Measurements from ENCODE around the gene ALDH1A2. TPM values are rescaled to one million over a fixed set of nuclear protein-coding genes. Genes with fewer than 3 reads are reported as not detected.
"Not testable (repeated sequence)": the region's sequence is repeated elsewhere in the genome, so short reads cannot be mapped to it uniquely, and the experiment has no call there.

ALDH1A2 gene
- total and polyA plus RNA-seq, 4 donors, result 23.4 to 78.6 (median 26.2) TPM

- no peak overlapping the region for H3K4me3 ChIP-seq (ENCODE audit: low read depth, low read length)
- no peaks in the 10 kb centered on the region for H3K27me3 ChIP-seq (ENCODE audit: control insufficient read depth, insufficient read depth, low read length)
- H3K27ac ChIP-seq (ENCODE audit: low read depth, low read length), result no peak overlapping the region
- no peaks in the 10 kb centered on the region for H3K4me1 ChIP-seq (ENCODE audit: control insufficient read depth, insufficient read depth, low read length)
- no peaks in the 10 kb centered on the region for H3K9me3 ChIP-seq (ENCODE audit: control insufficient read depth, insufficient read depth, low read length)
- DNase-seq (ENCODE audit: low read depth in 4 of 6, low spot score in 6 of 6), result peak in 2 of 6 donors; percentile 28 to 73
- 35% methylated on average over 2 of the region's 2 CpGs for WGBS (ENCODE audit: insufficient coverage)
- H3K36me3 ChIP-seq (ENCODE audit: control insufficient read depth, insufficient read depth, low read length), result no peaks in the 10 kb centered on the region
These were observed 27.0 kb downstream of the ALDH1A2 start for GRCh38 chr15:58038426-58039078.

GRCh38 chr15:58037723-58038301 lies 27.7 kb downstream of the ALDH1A2 start:
- no peaks in the 10 kb centered on the region for H3K27me3 ChIP-seq (ENCODE audit: control insufficient read depth, insufficient read depth, low read length)
- H3K27ac ChIP-seq (ENCODE audit: low read depth, low read length), result no peak overlapping the region
- WGBS (ENCODE audit: insufficient coverage), result 62% methylated on average over 2 of the region's 2 CpGs
- DNase-seq (ENCODE audit: low read depth in 4 of 6, low spot score in 6 of 6), result no peak
- H3K36me3 ChIP-seq (ENCODE audit: control insufficient read depth, insufficient read depth, low read length), result no peaks in the 10 kb centered on the region
- no peak overlapping the region for H3K4me3 ChIP-seq (ENCODE audit: low read depth, low read length)
- H3K4me1 ChIP-seq (ENCODE audit: control insufficient read depth, insufficient read depth, low read length), result no peaks in the 10 kb centered on the region
- no peaks in the 10 kb centered on the region for H3K9me3 ChIP-seq (ENCODE audit: control insufficient read depth, insufficient read depth, low read length)

DNA sequence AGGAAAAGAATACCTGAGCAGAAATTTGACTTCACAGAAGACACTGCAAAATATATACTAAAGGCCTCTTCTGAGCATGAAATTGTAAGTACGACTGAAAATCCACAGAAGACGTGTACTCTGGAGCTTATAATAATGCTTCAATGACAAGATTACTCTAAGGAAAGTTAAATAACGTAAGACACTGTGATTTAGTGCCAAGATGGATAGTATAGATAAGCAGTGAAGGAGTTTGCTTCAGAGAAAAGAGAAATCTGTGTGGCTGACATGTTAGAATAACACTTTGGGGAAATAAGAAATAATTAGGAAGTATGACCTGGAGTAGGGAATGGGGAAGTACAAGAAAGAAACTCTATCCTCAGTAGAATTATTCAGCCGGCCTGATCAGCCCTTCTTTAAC lies 28.9 kb downstream of the ALDH1A2 start:
- no peaks in the 10 kb centered on the region for H3K36me3 ChIP-seq (ENCODE audit: control insufficient read depth, insufficient read depth, low read length)
- no peak overlapping the region for H3K4me3 ChIP-seq (ENCODE audit: low read depth, low read length)
- no peak for DNase-seq (ENCODE audit: low read depth in 4 of 6, low spot score in 6 of 6)
- no peaks in the 10 kb centered on the region for H3K27me3 ChIP-seq (ENCODE audit: control insufficient read depth, insufficient read depth, low read length)
- no peaks in the 10 kb centered on the region for H3K4me1 ChIP-seq (ENCODE audit: control insufficient read depth, insufficient read depth, low read length)
- 100% methylated on average over 1 of the region's 4 CpGs for WGBS (ENCODE audit: insufficient coverage)
- H3K27ac ChIP-seq (ENCODE audit: low read depth, low read length), result no peak overlapping the region
- no peaks in the 10 kb centered on the region for H3K9me3 ChIP-seq (ENCODE audit: control insufficient read depth, insufficient read depth, low read length)

- H3K27ac ChIP-seq (ENCODE audit: low read depth, low read length); H3K36me3 ChIP-seq (ENCODE audit: control insufficient read depth, insufficient read depth, low read length); H3K9me3 ChIP-seq (ENCODE audit: control insufficient read depth, insufficient read depth, low read length); H3K27me3 ChIP-seq (ENCODE audit: control insufficient read depth, insufficient read depth, low read length); H3K4me3 ChIP-seq (ENCODE audit: low read depth, low read length); DNase-seq (ENCODE audit: low read depth in 4 of 6, low spot score in 6 of 6); H3K4me1 ChIP-seq (ENCODE audit: control insufficient read depth, insufficient read depth, low read length): not testable (repeated sequence)
- WGBS (ENCODE audit: insufficient coverage), result no CpG with 5 or more reads among the region's 1 CpG
These were observed 37.1 kb downstream of the ALDH1A2 start for GRCh38 chr15:58028392-58028791.

GRCh38 chr15:58026552-58026951 lies 39.0 kb downstream of the ALDH1A2 start:
- H3K27ac ChIP-seq (ENCODE audit: low read depth, low read length), result no peak overlapping the region
- H3K36me3 ChIP-seq (ENCODE audit: control insufficient read depth, insufficient read depth, low read length), result no peaks in the 10 kb centered on the region
- H3K4me1 ChIP-seq (ENCODE audit: control insufficient read depth, insufficient read depth, low read length), result no peaks in the 10 kb centered on the region
- no peak for DNase-seq (ENCODE audit: low read depth in 4 of 6, low spot score in 6 of 6)
- H3K27me3 ChIP-seq (ENCODE audit: control insufficient read depth, insufficient read depth, low read length), result no peaks in the 10 kb centered on the region
- H3K4me3 ChIP-seq (ENCODE audit: low read depth, low read length), result no peak overlapping the region
- 95% methylated on average over 6 of the region's 7 CpGs for WGBS (ENCODE audit: insufficient coverage)
- peaks cover 2% of the 10 kb centered on the region for H3K9me3 ChIP-seq (ENCODE audit: control insufficient read depth, insufficient read depth, low read length)

- peaks cover 2% of the 10 kb centered on the region for H3K9me3 ChIP-seq (ENCODE audit: control insufficient read depth, insufficient read depth, low read length)
- no peaks in the 10 kb centered on the region for H3K27me3 ChIP-seq (ENCODE audit: control insufficient read depth, insufficient read depth, low read length)
- WGBS (ENCODE audit: insufficient coverage), result 92% methylated on average over 1 of the region's 1 CpG
- no peak overlapping the region for H3K27ac ChIP-seq (ENCODE audit: low read depth, low read length)
- H3K4me3 ChIP-seq (ENCODE audit: low read depth, low read length), result no peak overlapping the region
- no peaks in the 10 kb centered on the region for H3K36me3 ChIP-seq (ENCODE audit: control insufficient read depth, insufficient read depth, low read length)
- no peaks in the 10 kb centered on the region for H3K4me1 ChIP-seq (ENCODE audit: control insufficient read depth, insufficient read depth, low read length)
- no peak for DNase-seq (ENCODE audit: low read depth in 4 of 6, low spot score in 6 of 6)
These were observed 39.5 kb downstream of the ALDH1A2 start for GRCh38 chr15:58026051-58026450.

- Histone ChIP-seq H3K4me3 (ENCODE audit: low read depth, low read length) (no peak overlapping the region), H3K9me3 (ENCODE audit: control insufficient read depth, insufficient read depth, low read length) (peaks cover 2% of the 10 kb centered on the region), H3K4me1 (ENCODE audit: control insufficient read depth, insufficient read depth, low read length) (no peaks in the 10 kb centered on the region), H3K36me3 (ENCODE audit: control insufficient read depth, insufficient read depth, low read length) (no peaks in the 10 kb centered on the region), H3K27me3 (ENCODE audit: control insufficient read depth, insufficient read depth, low read length) (no peaks in the 10 kb centered on the region), H3K27ac (ENCODE audit: low read depth, low read length) (no peak overlapping the region)
- no peak for DNase-seq (ENCODE audit: low read depth in 4 of 6, low spot score in 6 of 6)
- 80% methylated on average over 8 of the region's 9 CpGs for WGBS (ENCODE audit: insufficient coverage)
These were observed 43.9 kb downstream of the ALDH1A2 start for GRCh38 chr15:58021332-58022230.

- DNase-seq (ENCODE audit: low read depth in 4 of 6, low spot score in 6 of 6), result no peak
- Histone ChIP-seq H3K4me3 (ENCODE audit: low read depth, low read length) (no peak overlapping the region), H3K27me3 (ENCODE audit: control insufficient read depth, insufficient read depth, low read length) (no peaks in the 10 kb centered on the region), H3K27ac (ENCODE audit: low read depth, low read length) (no peak overlapping the region), H3K36me3 (ENCODE audit: control insufficient read depth, insufficient read depth, low read length) (no peaks in the 10 kb centered on the region), H3K4me1 (ENCODE audit: control insufficient read depth, insufficient read depth, low read length) (no peaks in the 10 kb centered on the region), H3K9me3 (ENCODE audit: control insufficient read depth, insufficient read depth, low read length) (no peaks in the 10 kb centered on the region)
- WGBS (ENCODE audit: insufficient coverage), result no CpG with 5 or more reads among the region's 5 CpGs
These were observed 45.8 kb downstream of the ALDH1A2 start for GRCh38 chr15:58019503-58020376.

- Histone ChIP-seq H3K27me3 (ENCODE audit: control insufficient read depth, insufficient read depth, low read length) (no peaks in the 10 kb centered on the region), H3K4me3 (ENCODE audit: low read depth, low read length) (no peak overlapping the region), H3K27ac (ENCODE audit: low read depth, low read length) (no peak overlapping the region), H3K4me1 (ENCODE audit: control insufficient read depth, insufficient read depth, low read length) (no peaks in the 10 kb centered on the region), H3K36me3 (ENCODE audit: control insufficient read depth, insufficient read depth, low read length) (no peaks in the 10 kb centered on the region), H3K9me3 (ENCODE audit: control insufficient read depth, insufficient read depth, low read length) (no peaks in the 10 kb centered on the region)
- no CpG with 5 or more reads among the region's 1 CpG for WGBS (ENCODE audit: insufficient coverage)
- DNase-seq (ENCODE audit: low read depth in 4 of 6, low spot score in 6 of 6), result no peak
These were observed 47.6 kb downstream of the ALDH1A2 start for GRCh38 chr15:58017869-58018268.
